ENCODE results near the gene SRRM2. TPM values are rescaled to one million over a fixed set of nuclear protein-coding genes. Genes with fewer than 3 reads are reported as not detected.

SRRM2 gene
- total and polyA plus RNA-seq, 9 of the 15 experiments (the other 6 are each of a cell fraction or from before 2014, with no cell fraction given), result 26.7 to 563 (median 81.1) TPM

GRCh38 chr16:2777231-2777902 lies 24.9 kb downstream of the SRRM2 start, which contains the start of gene ELOB (continued):
- TF ChIP-seq ZNF79 (CRISPR knock-in tag; IDR thresholded peaks at IDR 0.05; ENCODE audit: low read depth) (no peak), NR3C1 (CRISPR knock-in tag; IDR thresholded peaks at IDR 0.05) (no peak), RBBP5 (IDR thresholded peaks at IDR 0.05; ENCODE audit: borderline replicate concordance, insufficient read depth, low read length, poor library complexity, severe bottlenecking) (peak; percentile 80), SIRT6 (IDR thresholded peaks at IDR 0.05; ENCODE audit: low read depth, low read length) (no peak), KLF6 (CRISPR knock-in tag; IDR thresholded peaks at IDR 0.05; ENCODE audit: borderline replicate concordance) (0 out of 2 replicates have a peak, but pooled peaks have one; percentile 62), MYBL2 (IDR thresholded peaks at IDR 0.05; ENCODE audit: low read depth) (no peak), MYBL2 (CRISPR knock-in tag; IDR thresholded peaks at IDR 0.05; ENCODE audit: borderline replicate concordance) (no peak), TAF15 (IDR thresholded peaks at IDR 0.05; ENCODE audit: low read depth, low read length) (no peak), TOE1 (IDR thresholded peaks at IDR 0.05; ENCODE audit: borderline replicate concordance) (peak; percentile 33; the same call in 1 of the 2 replicates), TOE1 (CRISPR knock-in tag; IDR thresholded peaks at IDR 0.05; ENCODE audit: borderline replicate concordance, low read depth) (no peak), ZNF589 (CRISPR knock-in tag; IDR thresholded peaks at IDR 0.05; ENCODE audit: low read depth) (peak; percentile 87), RFX1 (IDR thresholded peaks at IDR 0.05) (no peak), NCOR1 (IDR thresholded peaks at IDR 0.05) (no peak), CCNT2 (IDR thresholded peaks at IDR 0.05; ENCODE audit: borderline replicate concordance, extremely low read depth, insufficient read length, low read depth, low read length) (peak; percentile 43), ZNF395 (CRISPR knock-in tag; IDR thresholded peaks at IDR 0.05) (peak; percentile 68; the same call in 1 of the 2 replicates), EWSR1 (IDR thresholded peaks at IDR 0.05; ENCODE audit: borderline replicate concordance, low read depth, partially characterized antibody) (no peak), PTTG1 (tag; IDR thresholded peaks at IDR 0.05; ENCODE audit: low read depth) (no peak), ZNF140 (CRISPR knock-in tag; IDR thresholded peaks at IDR 0.05) (no peak), NR1H2 (CRISPR knock-in tag; IDR thresholded peaks at IDR 0.05) (no peak; the same call in 1 of the 2 replicates), ETV5 (CRISPR knock-in tag; IDR thresholded peaks at IDR 0.05; ENCODE audit: low read depth) (peak; percentile 42; the same call in 1 of the 2 replicates), ATF7 (IDR thresholded peaks at IDR 0.05) (0 out of 2 replicates have a peak, but pooled peaks have one; percentile 23), NCOA2 (IDR thresholded peaks at IDR 0.05; ENCODE audit: partially characterized antibody in 2 of 2) (no peak)
- TF ChIP-seq, protein P1, sequence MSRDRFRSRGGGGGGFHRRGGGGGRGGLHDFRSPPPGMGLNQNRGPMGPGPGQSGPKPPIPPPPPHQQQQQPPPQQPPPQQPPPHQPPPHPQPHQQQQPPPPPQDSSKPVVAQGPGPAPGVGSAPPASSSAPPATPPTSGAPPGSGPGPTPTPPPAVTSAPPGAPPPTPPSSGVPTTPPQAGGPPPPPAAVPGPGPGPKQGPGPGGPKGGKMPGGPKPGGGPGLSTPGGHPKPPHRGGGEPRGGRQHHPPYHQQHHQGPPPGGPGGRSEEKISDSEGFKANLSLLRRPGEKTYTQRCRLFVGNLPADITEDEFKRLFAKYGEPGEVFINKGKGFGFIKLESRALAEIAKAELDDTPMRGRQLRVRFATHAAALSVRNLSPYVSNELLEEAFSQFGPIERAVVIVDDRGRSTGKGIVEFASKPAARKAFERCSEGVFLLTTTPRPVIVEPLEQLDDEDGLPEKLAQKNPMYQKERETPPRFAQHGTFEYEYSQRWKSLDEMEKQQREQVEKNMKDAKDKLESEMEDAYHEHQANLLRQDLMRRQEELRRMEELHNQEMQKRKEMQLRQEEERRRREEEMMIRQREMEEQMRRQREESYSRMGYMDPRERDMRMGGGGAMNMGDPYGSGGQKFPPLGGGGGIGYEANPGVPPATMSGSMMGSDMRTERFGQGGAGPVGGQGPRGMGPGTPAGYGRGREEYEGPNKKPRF (IDR thresholded peaks at IDR 0.05; ENCODE audit: low read depth, low read length), result no peak
